ENCODE data around the gene ATP8A2.
A peak's percentile ranks its signal among the peaks of the same experiment; 100 is the strongest.

ATP8A2 gene

DNA sequence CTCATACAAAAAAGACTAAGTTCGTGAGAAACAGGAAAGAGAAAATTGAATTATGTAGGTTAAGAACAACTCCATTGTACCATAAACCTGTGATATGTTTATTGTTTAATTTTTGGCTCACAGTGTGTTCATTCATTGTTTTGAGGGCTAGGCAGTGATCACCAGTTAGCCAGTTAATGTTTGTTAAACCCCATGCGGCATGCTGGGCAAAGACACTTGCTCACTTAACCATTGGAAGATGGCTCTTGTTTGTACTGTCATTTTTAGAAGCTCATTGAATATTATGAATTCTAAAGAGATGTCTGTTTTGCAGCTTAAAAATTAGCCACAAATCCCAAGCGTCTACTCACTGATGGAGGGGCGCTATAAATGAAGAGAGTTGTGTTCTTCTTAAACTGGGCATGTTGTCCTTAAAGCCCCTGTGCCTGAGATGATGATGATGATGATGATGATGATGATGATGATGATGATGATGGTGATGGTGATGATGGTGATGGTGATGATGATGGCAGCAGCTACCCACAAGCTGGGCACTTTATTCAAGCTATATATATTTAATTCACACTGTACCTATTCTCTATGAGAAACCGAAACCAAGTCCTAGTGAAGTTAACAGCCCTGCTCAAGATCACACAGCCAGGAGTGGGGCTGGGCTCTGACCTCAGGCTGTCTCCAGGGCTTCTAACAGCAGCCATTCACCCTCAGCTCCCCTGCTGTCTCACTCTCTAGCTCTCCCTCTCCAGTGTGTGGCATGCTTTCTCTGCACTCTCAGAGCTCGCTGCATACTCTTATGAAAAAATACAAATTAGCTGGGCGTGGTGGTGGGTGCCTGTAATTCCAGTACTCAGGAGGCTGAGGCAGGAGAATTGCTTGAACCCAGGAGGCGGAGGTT, 510.9 kb downstream of the ATP8A2 start:
- no peak for TF ChIP-seq CTCF (IDR thresholded peaks at IDR 0.05; ENCODE audit: low read depth, low read length)
- DNase-seq (ENCODE audit: extremely low read depth, low read depth) = no peak

GRCh38 chr13:25885418-25885817, 513.6 kb downstream of the ATP8A2 start:
- no peak for DNase-seq (ENCODE audit: extremely low read depth, low read depth)
- no peak for TF ChIP-seq CTCF (IDR thresholded peaks at IDR 0.05; ENCODE audit: low read depth, low read length)

GRCh38 chr13:25886438-25887214, 514.9 kb downstream of the ATP8A2 start:
- no peak for TF ChIP-seq CTCF (IDR thresholded peaks at IDR 0.05; ENCODE audit: low read depth, low read length)
- DNase-seq (ENCODE audit: extremely low read depth, low read depth) = peak; percentile 20

DNA sequence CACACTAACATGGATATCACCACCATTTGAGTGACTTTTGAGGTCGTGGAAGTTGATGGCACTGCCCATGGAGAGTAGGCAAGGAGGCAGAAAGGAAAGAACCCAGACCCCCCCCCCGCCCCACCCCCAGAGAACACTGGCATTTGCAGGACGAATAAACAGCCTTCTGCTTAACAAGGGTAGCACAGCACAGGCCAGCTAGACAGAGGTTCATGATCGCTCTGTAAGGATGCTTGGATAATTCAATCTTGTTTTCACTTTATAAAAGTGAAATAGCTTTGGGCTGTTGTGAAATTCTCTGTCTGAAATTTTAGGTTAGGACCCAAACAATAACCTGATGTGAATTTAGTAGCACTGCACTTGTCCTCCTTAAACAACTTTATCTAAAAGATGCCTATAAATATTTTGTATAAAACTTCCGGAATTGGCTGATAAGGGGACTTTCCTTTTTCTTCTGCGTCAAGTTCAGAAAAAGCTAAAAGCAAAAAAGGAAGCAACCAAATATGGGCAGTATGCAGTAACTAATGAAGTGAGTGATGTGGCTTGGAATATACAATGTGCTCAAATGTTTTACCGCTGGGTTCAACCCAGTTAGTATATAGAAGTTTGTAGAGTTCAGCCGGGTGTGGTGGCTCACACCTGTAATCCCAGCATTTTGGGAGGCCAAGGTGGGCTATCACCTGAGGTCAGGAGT, 516.3 kb downstream of the ATP8A2 start:
- no peak for TF ChIP-seq CTCF (IDR thresholded peaks at IDR 0.05; ENCODE audit: low read depth, low read length)

DNA sequence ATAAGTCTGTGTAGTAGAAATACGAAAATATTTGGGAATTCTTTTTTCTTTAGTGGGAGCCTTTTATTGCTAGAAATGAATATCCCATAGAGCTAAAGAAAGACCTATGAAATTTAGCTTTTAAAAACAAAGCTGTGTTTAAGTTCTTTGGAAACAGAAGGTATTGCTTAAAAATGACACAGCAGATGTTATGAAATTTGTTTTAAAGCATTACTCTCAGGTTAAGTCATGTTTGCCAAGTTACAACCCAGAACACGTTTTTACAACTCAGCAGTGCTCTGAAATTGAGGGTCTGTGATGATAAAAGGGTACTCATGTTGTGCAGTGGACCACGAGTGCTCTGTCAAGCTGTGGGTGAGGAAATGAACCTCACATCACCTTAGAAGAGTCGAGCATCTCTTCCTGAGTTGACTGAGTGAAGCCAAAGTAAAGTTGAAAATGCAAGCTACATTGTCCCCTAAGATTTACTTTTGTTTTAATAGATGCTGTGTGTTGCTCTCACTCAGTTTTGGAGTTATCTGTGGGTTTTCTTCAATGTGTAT, 519.0 kb downstream of the ATP8A2 start:
- no peak for TF ChIP-seq CTCF (IDR thresholded peaks at IDR 0.05; ENCODE audit: low read depth, low read length)
- no peak for DNase-seq (ENCODE audit: extremely low read depth, low read depth)

More for the DNA sequence above, 516.3 kb downstream of the ATP8A2 start:
- DNase-seq (ENCODE audit: extremely low read depth, low read depth) = no peak

DNA sequence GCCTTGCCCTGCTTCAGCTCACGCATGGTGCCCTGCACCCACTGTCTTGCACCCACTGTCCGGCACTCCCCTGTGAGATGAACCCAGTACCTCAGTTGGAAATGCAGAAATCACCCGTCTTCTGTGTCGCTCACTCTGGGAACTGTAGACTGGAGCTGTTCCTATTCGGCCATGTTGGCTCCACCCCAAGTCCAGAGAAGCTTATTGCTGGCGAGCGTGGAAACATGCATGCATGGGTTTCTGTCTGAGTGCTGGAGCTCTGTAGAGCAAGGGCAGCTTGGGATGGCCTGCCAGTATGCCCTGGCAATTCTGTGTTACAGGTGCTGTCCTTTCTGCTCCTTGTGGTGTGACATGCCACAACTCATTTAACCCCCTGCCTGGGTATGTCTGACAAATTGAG, 527.2 kb downstream of the ATP8A2 start:
- TF ChIP-seq CTCF (IDR thresholded peaks at IDR 0.05; ENCODE audit: low read depth, low read length) = no peak
- DNase-seq (ENCODE audit: extremely low read depth, low read depth) = no peak
